ENCODE results near the gene PLEKHB2.
"Not testable (repeated sequence)": the region's sequence is repeated elsewhere in the genome, so short reads cannot be mapped to it uniquely, and the experiment has no call there.

DNA sequence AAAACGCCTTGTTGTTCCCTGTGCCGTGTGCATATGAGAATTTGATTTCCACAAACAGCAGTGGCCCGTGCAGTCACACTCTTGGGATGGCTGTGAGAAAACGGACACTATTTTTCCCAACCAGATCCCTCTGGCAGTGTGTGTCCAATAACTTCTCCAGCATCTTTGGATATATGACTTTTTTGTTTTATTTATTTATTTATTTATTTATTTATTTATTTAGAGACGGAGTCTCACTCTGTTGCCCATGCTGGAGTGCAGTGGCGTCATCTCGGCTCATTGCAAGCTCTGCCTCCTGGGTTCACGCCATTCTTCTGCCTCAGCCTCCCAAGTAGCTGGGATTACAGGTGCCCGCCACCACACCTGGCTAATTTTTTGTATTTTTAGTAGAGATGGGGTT is 45.0 kb downstream of the PLEKHB2 start:
- not testable (repeated sequence) for TF ChIP-seq POLR2AphosphoS5, SPI1, POLR2A, TAF1 (IDR thresholded peaks at IDR 0.05; ENCODE audit: low read depth, low read length)
